Stomach (tissue), 9 donors: Measurements from ENCODE around the gene NR6A1. TPM values are rescaled to one million over a fixed set of nuclear protein-coding genes. Genes with fewer than 3 reads are reported as not detected.

Experiments used
- DNase-seq, 2 donors: peaks; one replicate each; pipeline versions ENCODE4 v3.0.0 to v3.0.0-alpha.2; 2013 to 2019
- H3K27ac ChIP-seq, 5 donors: fragments of 200-600 bp in 4 of 5; sonication (generic) in 4 of 5; one replicate each; pipeline ENCODE4 v1.5.1; 2013 to 2019; ENCODE audit warnings: mild to moderate bottlenecking in 1 of 5, moderate library complexity in 1 of 5
- H3K27me3 ChIP-seq, 3 donors: fragments of 200-600 bp; sonication (generic); one replicate each; pipeline ENCODE4 v1.5.1; 2017 to 2019; ENCODE audit warnings: mixed run types in 1 of 3
- H3K36me3 ChIP-seq, 4 donors: fragments of 200-600 bp; sonication (generic); 1 replicate in 3 of 4; 2 replicates in 1 of 4; pipeline ENCODE4 v1.5.1; 2016 to 2019
- H3K4me1 ChIP-seq, 4 donors: fragments of 200-600 bp; sonication (generic); one replicate each; pipeline ENCODE4 v1.5.1; 2016 to 2019
- H3K4me3 ChIP-seq, 4 donors: fragments of 200-600 bp; sonication (generic) in 3 of 4; one replicate each; pipeline ENCODE4 v1.5.1; 2016 to 2019; ENCODE audit warnings: mild to moderate bottlenecking in 1 of 4
- H3K9me3 ChIP-seq, 4 donors: fragments of 200-600 bp; sonication (generic); one replicate each; pipeline ENCODE4 v1.5.1; 2016 to 2019
- EP300 ChIP-seq: sonication (generic); formaldehyde crosslinking; IDR thresholded peaks from one replicate; pipeline ENCODE4 v1.6.1; 2017; ENCODE audit warnings: antibody characterized with exemption
- POLR2A ChIP-seq, 4 donors: fragments of 450-650 bp; IDR thresholded peaks; one replicate each; pipeline ENCODE4 v1.6.1; 2016; ENCODE audit warnings: antibody characterized with exemption in 4 of 4, control low read depth in 2 of 4, mild to moderate bottlenecking in 1 of 4, moderate library complexity in 1 of 4
- POLR2AphosphoS5 ChIP-seq, 3 donors: sonication (generic); formaldehyde crosslinking; IDR thresholded peaks; one replicate each; pipeline ENCODE4 v1.6.1; 2016; ENCODE audit warnings: antibody characterized with exemption in 3 of 3
- WGBS, 5 donors: extraction: QIAGEN DNeasy Blood & Tissue Kit in 3 of 5; methylation state at CpG; one replicate each; pipeline versions ENCODE4 v1.1.5 to v1.1.7; 2013 to 2018; 5-methylcytosine and 5-hydroxymethylcytosine counted together
- intact Hi-C: fragments of 100-400 bp; cut with DNase I; formaldehyde crosslinking; loops from one replicate; pipeline ENCODE4 v1.15.1; 2023; ENCODE audit warnings: low total_unique reads
- polyA plus RNA-seq, 3 donors: library from polyadenylated mRNA; stranded (reverse); fragments of 200-250 nt; gene quantifications; one replicate each; pipeline ENCODE4 v1.2.3, GENCODE V29; 2013
- total RNA-seq, 5 donors: library from RNA; depleted of rRNA; stranded (reverse); fragments of >200 nt; gene quantifications; one replicate each; pipeline versions ENCODE4 v1.1.0 to v1.2.3, GENCODE V29; 2014 to 2016
- TF ChIP-seq, protein P1 (sequence below), 7 experiments: fragments of 450-650 bp in 4 of 7; fragments of 200-600 bp in 3 of 7; sonication (generic) in 3 of 7; IDR thresholded peaks; one replicate each; pipeline ENCODE4 v1.5.1; 2016 to 2019; ENCODE audit warnings: antibody characterized with exemption in 7 of 7, control low read depth in 2 of 7, mild to moderate bottlenecking in 1 of 7
- donor health status: healthy with polysubstance abuse.
- donor health status: Bipolar disorder and iron deficiency.
- donor health status: healthy.

The NR6A1 gene
- total and polyA plus RNA-seq, 8 donors = 0.15 to 3.2 (median 1.5) TPM; not detected in 1

DNA sequence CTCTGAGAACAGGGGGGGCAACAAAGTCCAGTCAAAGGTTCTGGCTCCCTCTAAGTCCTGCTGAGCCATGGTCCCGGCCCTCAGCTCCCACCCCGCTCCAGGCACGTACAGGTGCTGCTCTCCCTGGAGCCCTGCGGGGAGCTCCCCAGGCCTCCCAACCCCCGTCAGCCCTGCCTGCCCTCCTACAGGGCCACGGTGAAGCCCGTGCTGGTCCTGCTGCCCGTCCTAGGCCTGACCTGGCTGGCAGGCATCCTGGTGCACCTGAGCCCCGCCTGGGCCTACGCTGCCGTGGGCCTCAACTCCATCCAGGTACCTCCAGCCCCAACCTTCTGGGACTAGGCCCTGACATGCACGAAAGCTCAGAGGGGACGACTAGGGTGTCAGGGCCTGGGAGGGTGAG lies 300.8 kb downstream of the NR6A1 start:
- H3K36me3 ChIP-seq = no peaks in the 10 kb centered on the region
- H3K4me3 ChIP-seq = no peak overlapping the region
- intact Hi-C loops = no loop called here
- no peaks in the 10 kb centered on the region for H3K4me1 ChIP-seq
- no peak overlapping the region for H3K27ac ChIP-seq
- no peaks in the 10 kb centered on the region for H3K9me3 ChIP-seq
- DNase-seq = no peak
- 82 to 88% (median 86%) methylated on average over 5 to 13 of the region's 13 CpGs for WGBS, 5 donors
- peaks cover 0 to 75% (median 8%) of the 10 kb centered on the region in 3 donors for H3K27me3 ChIP-seq
- no peak for TF ChIP-seq POLR2A (IDR thresholded peaks at IDR 0.05)
- TF ChIP-seq POLR2AphosphoS5 (IDR thresholded peaks at IDR 0.05) = no peak
- TF ChIP-seq, protein P1, sequence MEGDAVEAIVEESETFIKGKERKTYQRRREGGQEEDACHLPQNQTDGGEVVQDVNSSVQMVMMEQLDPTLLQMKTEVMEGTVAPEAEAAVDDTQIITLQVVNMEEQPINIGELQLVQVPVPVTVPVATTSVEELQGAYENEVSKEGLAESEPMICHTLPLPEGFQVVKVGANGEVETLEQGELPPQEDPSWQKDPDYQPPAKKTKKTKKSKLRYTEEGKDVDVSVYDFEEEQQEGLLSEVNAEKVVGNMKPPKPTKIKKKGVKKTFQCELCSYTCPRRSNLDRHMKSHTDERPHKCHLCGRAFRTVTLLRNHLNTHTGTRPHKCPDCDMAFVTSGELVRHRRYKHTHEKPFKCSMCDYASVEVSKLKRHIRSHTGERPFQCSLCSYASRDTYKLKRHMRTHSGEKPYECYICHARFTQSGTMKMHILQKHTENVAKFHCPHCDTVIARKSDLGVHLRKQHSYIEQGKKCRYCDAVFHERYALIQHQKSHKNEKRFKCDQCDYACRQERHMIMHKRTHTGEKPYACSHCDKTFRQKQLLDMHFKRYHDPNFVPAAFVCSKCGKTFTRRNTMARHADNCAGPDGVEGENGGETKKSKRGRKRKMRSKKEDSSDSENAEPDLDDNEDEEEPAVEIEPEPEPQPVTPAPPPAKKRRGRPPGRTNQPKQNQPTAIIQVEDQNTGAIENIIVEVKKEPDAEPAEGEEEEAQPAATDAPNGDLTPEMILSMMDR (IDR thresholded peaks at IDR 0.05) = no peak
- TF ChIP-seq EP300 = no peak

DNA sequence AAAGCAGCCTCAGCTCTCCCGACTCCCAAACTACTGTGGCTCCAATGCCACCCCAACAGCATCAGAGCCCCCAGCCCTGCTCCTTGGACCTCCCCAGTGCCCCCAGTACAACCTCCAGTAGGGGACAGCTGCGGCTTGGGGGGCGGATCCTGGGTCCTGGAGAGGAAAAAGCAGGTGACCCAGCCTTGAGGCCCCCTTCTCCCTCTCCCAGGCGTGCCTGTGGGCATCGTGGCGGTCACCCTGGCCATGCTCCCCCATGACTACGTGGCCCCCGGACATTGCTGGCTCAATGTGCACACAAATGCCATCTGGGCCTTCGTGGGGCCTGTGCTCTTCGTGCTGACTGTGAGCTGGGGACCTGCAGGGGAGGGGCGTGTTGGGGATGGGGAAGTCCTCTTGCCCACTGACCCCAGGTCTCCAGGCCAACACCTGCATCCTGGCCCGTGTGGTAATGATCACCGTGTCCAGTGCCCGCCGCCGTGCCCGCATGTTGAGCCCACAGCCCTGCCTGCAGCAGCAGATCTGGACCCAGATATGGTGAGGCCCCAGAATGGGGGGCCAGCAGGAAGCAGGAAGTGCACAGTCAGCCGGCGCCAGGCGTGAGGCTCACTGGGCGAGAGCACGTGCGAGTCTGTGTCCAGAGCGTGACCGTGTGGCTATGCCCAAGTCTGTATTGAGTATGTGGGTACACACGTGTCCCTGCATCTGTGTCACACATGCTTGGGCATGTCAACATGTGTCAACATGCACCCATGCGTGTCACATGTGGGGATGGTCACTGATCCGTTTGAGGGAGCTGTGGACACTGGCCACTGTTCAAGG lies 301.9 kb downstream of the NR6A1 start:
- H3K27ac ChIP-seq = no peak overlapping the region

DNA sequence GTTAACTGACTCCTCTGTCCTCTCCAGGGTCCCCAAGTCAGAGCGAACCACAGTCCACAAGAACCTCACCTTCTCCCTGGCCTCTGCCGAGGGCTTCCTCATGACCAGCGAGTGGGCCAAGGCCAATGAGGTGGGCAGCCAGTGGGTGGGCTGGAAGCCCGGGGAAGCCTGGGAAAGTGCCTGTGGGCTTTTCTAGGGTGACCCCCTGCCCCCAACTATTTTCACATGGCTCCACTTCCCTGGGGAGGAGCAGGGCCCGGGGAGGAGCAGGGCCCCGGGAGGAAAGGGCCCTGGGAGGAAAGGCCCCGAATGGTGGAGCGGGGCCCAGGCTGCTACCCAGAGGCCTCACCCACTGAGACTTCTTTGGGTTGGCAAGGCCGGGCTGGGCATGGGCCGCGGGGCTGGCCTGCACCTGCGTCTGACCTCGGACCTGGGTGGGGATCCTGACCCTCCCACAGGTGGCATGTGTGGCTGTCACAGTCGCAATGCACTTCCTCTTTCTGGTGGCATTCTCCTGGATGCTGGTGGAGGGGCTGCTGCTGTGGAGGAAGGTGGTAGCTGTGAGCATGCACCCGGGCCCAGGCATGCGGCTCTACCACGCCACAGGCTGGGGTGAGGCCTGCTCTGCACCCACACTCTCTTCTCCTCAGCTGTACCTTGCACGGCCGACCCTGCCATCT lies 302.9 kb downstream of the NR6A1 start:
- TF ChIP-seq, protein P1 (IDR thresholded peaks at IDR 0.05) = no peak
- no peak for DNase-seq
- H3K4me1 ChIP-seq = no peaks in the 10 kb centered on the region
- H3K36me3 ChIP-seq = no peaks in the 10 kb centered on the region
- WGBS, 5 donors = 79 to 87% (median 83%) methylated on average over 13 to 19 of the region's 19 CpGs
- intact Hi-C loops = no loop called here
- H3K27me3 ChIP-seq = peaks cover 0 to 56% (median 0%) of the 10 kb centered on the region in 3 donors
- no peak overlapping the region for H3K4me3 ChIP-seq
- no peaks in the 10 kb centered on the region for H3K9me3 ChIP-seq
- H3K27ac ChIP-seq = no peak overlapping the region

More for the DNA sequence above, 301.9 kb downstream of the NR6A1 start:
- intact Hi-C loops = no loop called here
- Histone ChIP-seq H3K4me1 (no peaks in the 10 kb centered on the region), H3K36me3 (no peaks in the 10 kb centered on the region), H3K9me3 (no peaks in the 10 kb centered on the region), H3K4me3 (no peak overlapping the region), H3K27me3 (peaks cover 0 to 64% (median 0%) of the 10 kb centered on the region in 3 donors)
- TF ChIP-seq POLR2AphosphoS5 (IDR thresholded peaks at IDR 0.05) (no peak), POLR2A (IDR thresholded peaks at IDR 0.05) (no peak), EP300 (no peak)
- TF ChIP-seq, protein P1 (IDR thresholded peaks at IDR 0.05) = no peak
- 75 to 94% (median 83%) methylated on average over 3 to 28 of the region's 28 CpGs for WGBS, 5 donors
- DNase-seq = no peak

DNA sequence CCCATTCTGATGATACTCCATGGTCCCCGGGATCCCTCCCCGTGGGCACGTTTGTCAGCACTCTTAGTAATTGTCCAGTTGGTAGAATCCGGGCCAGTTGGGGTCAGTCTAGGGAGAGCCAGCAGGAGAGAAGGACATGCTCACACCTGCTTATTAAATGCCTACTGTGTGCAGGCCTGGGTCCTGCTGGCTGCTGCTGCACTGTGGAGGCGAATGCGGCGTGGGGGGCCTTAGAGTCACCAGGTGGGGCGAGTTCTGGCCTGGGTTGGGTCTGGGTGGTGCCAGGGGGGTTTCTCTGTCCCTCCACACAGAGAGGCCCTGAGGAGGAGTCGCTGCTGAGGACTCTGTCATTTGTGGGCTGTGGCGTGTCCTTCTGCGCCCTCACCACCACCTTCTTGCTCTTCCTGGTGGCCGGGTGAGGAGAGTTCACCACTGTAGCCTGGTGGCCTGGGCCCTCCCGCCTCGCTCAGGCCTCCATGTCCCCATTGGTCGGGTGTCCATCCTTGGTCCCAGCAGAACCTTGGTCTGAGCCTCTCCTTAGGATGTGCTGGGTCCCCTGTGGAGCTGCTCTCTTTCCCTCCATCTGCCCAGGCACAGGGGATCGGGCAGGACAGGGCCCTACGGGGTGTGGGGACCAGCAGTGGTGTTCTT lies 303.6 kb downstream of the NR6A1 start:
- DNase-seq = no peak
- Histone ChIP-seq H3K9me3 (no peaks in the 10 kb centered on the region), H3K4me1 (no peaks in the 10 kb centered on the region), H3K4me3 (no peak overlapping the region), H3K27ac (no peak overlapping the region), H3K36me3 (no peaks in the 10 kb centered on the region), H3K27me3 (peaks cover 0 to 51% (median 0%) of the 10 kb centered on the region in 3 donors)
- TF ChIP-seq POLR2AphosphoS5 (IDR thresholded peaks at IDR 0.05) (no peak), EP300 (no peak), POLR2A (IDR thresholded peaks at IDR 0.05) (no peak)
- TF ChIP-seq, protein P1 (IDR thresholded peaks at IDR 0.05) = no peak
- WGBS, 5 donors = 86 to 96% (median 90%) methylated on average over 13 to 17 of the region's 17 CpGs
- intact Hi-C loops = no loop called here
